ENCODE measurements around the gene TIMM23.
"Not testable (repeated sequence)": the region's sequence is repeated elsewhere in the genome, so short reads cannot be mapped to it uniquely, and the experiment has no call there.

The TIMM23 gene

DNA sequence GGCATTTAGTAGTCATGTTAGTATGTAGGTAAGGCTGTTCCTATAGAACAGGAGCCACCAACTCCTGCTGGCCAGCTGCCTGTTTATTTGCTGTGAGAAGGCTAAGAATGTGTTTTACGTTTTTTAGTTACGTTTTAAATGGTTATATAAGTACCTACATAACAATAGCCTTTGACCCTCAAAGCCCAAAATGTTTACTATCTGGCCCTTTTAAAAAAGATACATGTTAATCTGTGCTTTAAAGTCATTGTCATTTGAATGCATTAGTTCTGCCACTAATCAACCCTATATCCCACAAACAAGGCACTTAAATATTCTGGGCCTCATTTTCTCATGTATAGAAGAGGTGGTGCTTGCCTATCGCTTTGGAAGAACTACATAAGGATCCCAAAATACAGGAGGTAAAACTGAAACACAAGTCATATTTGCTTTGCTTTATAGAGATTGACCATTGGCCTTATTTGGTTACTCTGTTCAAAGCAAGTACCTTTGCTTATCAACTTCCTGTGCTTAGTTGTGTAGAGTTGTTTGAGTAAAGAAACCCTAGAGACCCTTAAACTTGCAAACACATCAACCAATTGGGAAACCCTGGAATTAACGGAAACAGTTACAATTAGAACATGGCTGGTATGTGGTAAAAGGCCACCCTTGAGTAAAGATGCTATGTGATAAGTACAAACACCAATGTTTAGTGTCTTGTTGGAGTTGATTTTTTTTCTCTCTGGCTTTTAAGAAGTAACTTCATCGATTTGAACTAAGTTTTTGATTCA is 25.9 kb downstream of the TIMM23 start:
- no peak for DNase-seq (ENCODE audit: low read depth)

- DNase-seq (ENCODE audit: low read depth) = not testable (repeated sequence)
Observed at GRCh38 chr10:45999955-46000354, 27.7 kb downstream of the TIMM23 start.

DNA sequence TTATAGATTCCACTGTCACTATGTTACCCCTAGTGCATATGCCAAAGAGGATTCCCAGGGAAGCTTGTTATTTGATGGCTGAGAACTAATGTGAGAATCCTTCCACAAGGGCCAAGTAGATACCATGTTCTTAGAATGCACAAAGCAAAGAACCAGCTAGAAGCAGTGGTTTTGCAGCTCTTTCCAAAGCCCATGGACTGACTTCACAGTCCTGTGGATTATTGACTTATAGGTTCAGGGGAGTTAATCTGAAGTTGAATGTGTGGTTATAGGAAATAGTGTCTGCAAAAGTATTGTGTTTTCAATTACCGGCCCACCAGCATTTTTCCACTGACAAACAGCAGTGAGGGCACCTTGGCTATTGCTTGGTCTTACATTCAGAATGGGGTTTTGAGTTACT is 28.2 kb downstream of the TIMM23 start:
- DNase-seq (ENCODE audit: low read depth) = no peak

GRCh38 chr10:46001187-46001756 is 29.0 kb downstream of the TIMM23 start:
- DNase-seq (ENCODE audit: low read depth) = no peak

DNA sequence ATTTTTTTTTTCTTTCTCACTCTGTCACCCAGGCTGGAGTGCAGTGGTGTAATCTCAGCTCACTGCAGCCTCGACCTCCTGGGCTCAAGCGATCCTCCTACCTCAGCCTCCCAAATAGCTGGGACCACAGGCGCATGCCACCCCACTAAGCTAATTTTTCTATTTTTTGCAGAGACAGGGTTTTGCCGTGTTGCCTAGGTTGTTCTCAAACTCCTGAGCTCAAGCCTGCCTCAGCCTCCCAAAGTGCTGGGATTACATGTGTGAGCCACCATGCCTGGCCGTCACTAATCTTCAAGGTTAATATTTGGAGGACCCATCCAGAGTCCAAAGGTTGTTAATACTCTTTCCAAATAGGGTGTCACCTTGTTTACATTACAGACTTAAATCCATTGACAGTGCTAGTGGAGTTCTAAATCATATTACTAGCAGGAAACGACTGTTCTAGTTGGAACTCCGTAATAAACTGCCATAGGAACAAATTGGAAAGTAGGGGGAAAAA is 29.9 kb downstream of the TIMM23 start:
- DNase-seq (ENCODE audit: low read depth) = not testable (repeated sequence)

GRCh38 chr10:46002916-46003693 is 30.8 kb downstream of the TIMM23 start:
- no peak for DNase-seq (ENCODE audit: low read depth)

DNA sequence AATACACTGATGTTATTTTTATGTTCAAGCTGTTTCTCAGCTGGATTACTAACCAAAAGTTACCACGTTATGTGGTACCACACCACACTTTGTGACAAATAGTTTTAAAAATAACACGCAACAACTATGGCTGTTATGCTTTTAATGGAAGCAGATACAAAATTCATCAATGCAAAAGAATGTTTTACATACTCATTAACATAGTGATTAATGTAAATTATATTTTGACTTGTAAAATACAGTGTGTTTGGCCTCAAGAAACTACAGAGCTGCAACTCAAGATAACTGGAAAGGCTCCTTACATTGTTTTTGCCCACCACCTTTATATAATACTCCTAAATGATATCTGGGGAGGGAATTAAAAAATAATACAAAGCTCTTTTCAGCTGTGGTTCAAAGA is 32.7 kb downstream of the TIMM23 start:
- no peak for DNase-seq (ENCODE audit: low read depth)

- DNase-seq (ENCODE audit: low read depth) = no peak
Observed at GRCh38 chr10:46005383-46005782, 33.1 kb downstream of the TIMM23 start.

- no peak for DNase-seq (ENCODE audit: low read depth)
Observed at GRCh38 chr10:46006219-46006618, 33.9 kb downstream of the TIMM23 start.

DNA sequence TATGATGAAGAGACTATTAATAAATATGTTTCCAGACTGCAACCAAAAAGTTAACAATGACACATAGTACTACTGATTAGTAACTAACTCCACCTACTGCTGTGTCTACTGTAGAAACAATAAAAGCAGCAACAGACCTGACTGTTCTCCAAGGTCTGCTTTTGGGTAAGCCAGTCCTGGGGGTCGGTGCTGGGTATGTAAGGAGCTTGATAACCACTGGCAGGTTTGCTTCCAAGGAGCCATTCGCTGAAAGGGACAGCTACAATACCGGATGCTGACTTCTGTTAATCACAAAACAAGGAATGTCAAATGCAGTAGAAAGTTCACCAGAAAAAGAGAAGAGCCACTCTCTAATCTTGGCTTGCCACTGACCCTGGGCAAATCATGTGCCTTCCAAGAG is 40.5 kb downstream of the TIMM23 start:
- no peak for DNase-seq (ENCODE audit: low read depth)

DNA sequence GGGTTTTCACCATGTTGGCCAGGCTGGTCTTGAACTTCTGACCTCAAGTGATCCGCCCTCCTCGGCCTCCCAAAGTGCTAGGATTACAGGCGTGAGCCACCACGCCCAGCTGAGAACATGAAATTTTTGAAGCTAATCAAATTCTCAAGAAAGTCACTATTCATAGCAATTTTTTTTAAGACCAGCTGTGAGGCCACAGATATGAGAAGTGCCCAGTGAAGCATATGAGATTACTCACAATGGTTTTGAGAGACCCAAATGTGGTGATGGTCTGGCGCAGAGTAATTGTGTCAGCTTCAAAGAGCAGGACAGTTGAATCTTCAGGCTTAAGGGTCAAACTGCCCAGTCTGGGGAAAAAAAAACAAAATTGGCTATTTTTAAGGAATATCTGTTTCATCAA is 41.9 kb downstream of the TIMM23 start:
- no peak for DNase-seq (ENCODE audit: low read depth)

- no peak for DNase-seq (ENCODE audit: low read depth)
Observed at GRCh38 chr10:46014683-46015405, 42.6 kb downstream of the TIMM23 start.

DNA sequence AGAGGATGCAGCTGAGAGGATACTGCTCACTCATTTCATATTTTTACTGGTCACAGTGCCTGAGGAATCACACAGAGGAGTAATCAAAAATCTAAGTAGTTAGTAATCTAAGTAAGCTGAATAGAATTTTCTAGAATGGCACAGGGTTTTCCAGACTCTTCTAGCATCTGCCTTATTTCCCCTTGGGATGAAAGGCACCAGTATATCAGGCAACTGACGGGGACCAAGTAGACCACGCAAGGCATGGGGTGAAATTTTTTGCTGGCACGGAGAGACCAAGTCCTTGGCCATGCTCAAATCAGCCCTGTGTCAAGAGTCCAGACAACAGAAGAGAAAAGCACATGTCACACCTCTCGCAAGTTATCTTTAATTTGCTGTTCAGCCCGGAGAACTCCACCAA is 43.9 kb downstream of the TIMM23 start:
- no peak for DNase-seq (ENCODE audit: low read depth)

DNA sequence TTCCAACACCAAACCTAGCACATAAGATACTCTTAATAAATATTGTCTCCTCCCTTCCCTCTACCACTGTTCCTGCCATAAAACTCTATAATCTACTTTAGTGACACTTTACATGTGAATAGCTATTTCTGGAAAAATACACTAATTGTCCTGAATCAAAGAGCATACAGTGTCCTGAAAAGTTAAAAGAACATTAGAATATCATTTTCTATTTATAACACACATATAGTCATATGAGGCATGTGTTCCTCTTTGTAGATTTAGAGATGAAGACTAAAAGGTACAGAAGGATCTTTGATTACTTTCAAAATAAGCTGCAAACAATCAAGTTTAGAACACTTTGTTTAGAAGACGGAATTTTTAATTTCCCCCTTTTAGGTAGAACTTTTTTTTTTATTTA is 44.5 kb downstream of the TIMM23 start:
- no peak for DNase-seq (ENCODE audit: low read depth)

DNA sequence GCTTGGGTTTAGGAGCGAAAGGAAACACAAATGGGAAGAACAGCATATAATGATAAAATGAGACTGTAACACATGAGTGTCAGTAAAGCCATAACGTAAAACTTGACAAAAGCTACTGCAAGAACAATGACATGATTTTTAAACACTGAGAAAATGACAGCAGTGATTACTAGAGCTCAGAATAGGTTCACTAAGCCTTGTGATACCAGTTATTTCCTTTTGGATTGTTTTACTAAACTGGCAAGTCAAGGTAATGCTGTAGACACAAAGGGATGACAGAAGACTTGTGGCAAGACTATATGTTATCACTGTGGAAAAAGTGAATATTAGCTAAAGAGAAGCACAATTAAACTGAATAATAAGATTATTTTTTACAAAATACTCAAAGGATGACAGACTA is 45.4 kb downstream of the TIMM23 start:
- no peak for DNase-seq (ENCODE audit: low read depth)

DNA sequence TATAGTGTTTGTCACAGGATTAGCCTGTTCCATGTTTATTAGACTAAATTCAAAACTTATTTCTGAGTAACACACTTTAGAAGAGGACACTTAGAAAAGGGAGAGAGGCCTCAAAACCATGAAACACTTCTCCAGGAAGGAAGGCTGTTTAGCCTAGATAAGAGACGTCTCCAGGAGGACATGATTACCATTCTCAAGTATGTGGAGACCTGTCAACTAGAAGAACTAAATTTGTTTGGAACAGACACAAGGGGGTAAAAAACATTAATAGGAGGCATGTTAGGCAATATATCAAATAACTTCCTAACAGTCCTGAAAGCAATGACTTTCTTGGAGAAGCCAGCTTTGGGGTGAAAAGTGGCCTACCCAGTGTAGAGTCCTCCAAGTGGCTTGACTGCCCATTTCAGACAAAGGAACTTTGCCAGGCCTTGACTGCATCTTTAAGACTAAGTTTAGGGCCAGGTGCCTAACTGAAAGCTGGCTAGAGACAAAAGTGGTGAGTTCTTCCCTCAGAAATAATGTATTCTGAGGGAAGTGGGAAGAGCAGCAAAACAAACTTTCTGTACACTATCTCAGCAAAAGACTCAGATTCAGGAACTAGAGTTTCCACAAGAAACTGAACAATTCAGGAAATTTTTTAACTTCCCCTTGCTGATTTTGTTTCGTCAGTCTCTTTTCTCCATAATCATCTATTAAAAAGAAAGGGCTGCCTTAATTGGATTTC is 46.3 kb downstream of the TIMM23 start:
- DNase-seq (ENCODE audit: low read depth) = no peak

- no peak for DNase-seq (ENCODE audit: low read depth)
Observed at GRCh38 chr10:46019177-46019528, 46.9 kb downstream of the TIMM23 start.

- no peak for DNase-seq (ENCODE audit: low read depth)
Observed at GRCh38 chr10:46019569-46020343, 47.5 kb downstream of the TIMM23 start.

DNA sequence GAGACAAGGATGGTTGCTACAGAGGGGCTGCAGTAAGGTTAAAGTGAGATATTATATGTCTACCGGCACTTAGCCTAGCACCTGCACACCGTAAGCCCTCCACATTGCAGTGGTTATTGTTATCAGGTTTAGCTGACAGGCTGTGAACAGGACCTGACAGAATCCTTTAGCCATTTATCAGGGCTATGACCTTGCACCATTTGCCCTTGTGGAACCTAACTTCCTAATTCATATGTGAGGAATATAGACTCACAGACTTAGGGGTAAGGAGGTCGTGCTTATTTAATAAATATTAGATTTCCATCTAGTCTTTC is 48.0 kb downstream of the TIMM23 start:
- DNase-seq (ENCODE audit: low read depth) = no peak

DNA sequence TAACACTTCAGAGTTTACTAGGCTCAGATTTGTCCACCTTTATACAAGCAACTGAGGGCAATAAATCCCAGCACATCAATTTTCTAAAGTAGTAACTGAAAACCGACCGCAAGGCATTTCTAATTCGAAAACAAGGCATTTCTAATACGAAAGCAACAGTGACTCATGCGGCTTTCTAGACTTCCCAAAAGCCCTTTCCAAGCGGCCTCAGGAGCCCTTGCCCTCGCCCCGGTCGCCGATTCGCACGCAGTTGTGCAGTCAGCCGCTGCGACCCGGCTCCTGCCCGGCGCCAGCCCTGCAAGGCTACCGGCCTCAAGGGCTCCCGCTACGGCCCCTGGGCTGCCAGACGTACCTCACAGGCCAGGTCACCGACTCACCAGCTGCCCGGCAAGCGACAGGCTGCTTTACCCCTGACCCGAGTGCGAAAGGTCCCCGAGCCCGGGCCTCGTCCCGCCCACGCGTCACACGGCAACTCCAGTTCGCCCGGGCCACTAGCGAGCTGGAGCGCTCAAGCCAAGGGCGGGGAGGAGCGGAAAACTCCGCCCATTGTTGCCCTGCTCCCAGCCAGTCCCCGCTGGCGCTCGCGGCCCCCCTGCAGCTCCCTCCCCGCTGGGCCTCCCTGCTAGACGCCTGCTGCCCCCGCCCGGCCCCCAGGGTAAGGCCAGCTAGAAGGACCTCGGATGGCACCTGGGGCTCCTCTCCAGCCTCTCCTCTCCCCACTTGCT is 50.9 kb downstream of the TIMM23 start:
- peak; percentile 73 for DNase-seq (ENCODE audit: low read depth)

Data from activated T-helper 9 cell treated with anti-CD3 and anti-CD28 coated beads, Interleukin-2, amount 50 U/mL, for 16 hours (primary cell).